OCI-LY7 (cell line): ENCODE data around the gene VTI1A. TPM values are rescaled to one million over a fixed set of nuclear protein-coding genes. Genes with fewer than 3 reads are reported as not detected.

Experiments used
- BruUV-seq: library from RNA; stranded (reverse); fragments of 400-500 nt; replicated peaks from 2 replicates; lab custom pipeline; 2021; lab: Mats Ljungman, UMichigan
- CTCF ChIA-PET: fragments of 300-600 bp; sonication (Branson Sonifier 250); formaldehyde crosslinking; loops from one replicate; lab custom pipeline; 2022; ENCODE audit warnings: antibody characterized with exemption; ENCODE audit not compliant: unreplicated experiment; lab: Charles Lee
- POLR2A ChIA-PET: fragments of 300-600 bp; sonication (Branson Sonifier 250); formaldehyde crosslinking; loops from one replicate; lab custom pipeline; 2022; ENCODE audit warnings: antibody characterized with exemption; lab: Charles Lee
- DNase-seq: peaks from one replicate; pipeline ENCODE4 v3.0.0-alpha.2; 2015; ENCODE audit warnings: low spot score
- H2AFZ ChIP-seq: fragments of 200-600 bp; sonication (generic), shearing (Covaris generic); 2 replicates; pipeline ENCODE4 v1.6.1; 2014; ENCODE audit warnings: mild to moderate bottlenecking, antibody characterized with exemption, low read length, moderate library complexity
- H3K27ac ChIP-seq: fragments of 200-600 bp; sonication (generic); 2 replicates; pipeline ENCODE4 v1.5.1; 2014; ENCODE audit warnings: mixed run types, low read depth, mild to moderate bottlenecking, moderate library complexity, low read length, inconsistent platforms; ENCODE audit not compliant: poor library complexity, severe bottlenecking
- H3K36me3 ChIP-seq: fragments of 200-600 bp; sonication (generic); 2 replicates; pipeline ENCODE4 v1.6.1; 2014; ENCODE audit warnings: mild to moderate bottlenecking, antibody characterized with exemption, low read length, moderate library complexity, mixed read lengths; ENCODE audit not compliant: insufficient read depth
- H3K4me1 ChIP-seq: fragments of 200-600 bp; sonication (generic); 2 replicates; pipeline ENCODE4 v1.5.1; 2014; ENCODE audit warnings: mild to moderate bottlenecking, low read length; ENCODE audit not compliant: insufficient read depth, poor library complexity, severe bottlenecking
- H3K4me2 ChIP-seq: fragments of 200-600 bp; sonication (generic); 2 replicates; pipeline ENCODE4 v1.6.1; 2014; ENCODE audit warnings: mild to moderate bottlenecking, low read length
- H3K4me3 ChIP-seq: fragments of 200-600 bp; sonication (generic); 2 replicates; pipeline ENCODE4 v1.5.1; 2014; ENCODE audit warnings: mild to moderate bottlenecking, low read depth, low read length; ENCODE audit not compliant: poor library complexity, severe bottlenecking
- H3K79me2 ChIP-seq: fragments of 200-600 bp; sonication (generic); 2 replicates; pipeline ENCODE4 v1.6.1; 2016; ENCODE audit warnings: low read depth, mild to moderate bottlenecking, low read length, moderate library complexity, mixed read lengths; ENCODE audit not compliant: insufficient read depth
- H3K9me2 ChIP-seq: fragments of 200-600 bp; sonication (generic); 2 replicates; pipeline ENCODE4 v1.6.1; 2016; ENCODE audit warnings: mild to moderate bottlenecking, low read length, mixed read lengths; ENCODE audit not compliant: insufficient read depth
- H3K9me3 ChIP-seq: fragments of 200-600 bp; sonication (generic); 2 replicates; pipeline ENCODE4 v1.6.1; 2014; ENCODE audit warnings: mild to moderate bottlenecking, mixed run types, low read length, mixed read lengths
- H4K20me1 ChIP-seq: fragments of 200-600 bp; sonication (generic); 2 replicates; pipeline ENCODE4 v1.6.1; 2014; ENCODE audit warnings: mild to moderate bottlenecking, antibody characterized with exemption, low read length, moderate library complexity, mixed read lengths; ENCODE audit not compliant: insufficient read depth
- CTCF ChIP-seq: fragments of 200-600 bp; sonication (generic); conservative IDR thresholded peaks from 2 replicates; pipeline ENCODE4 v1.5.1; 2014; ENCODE audit warnings: mild to moderate bottlenecking, antibody characterized with exemption, low read length, moderate library complexity, mixed read lengths
- EZH2phosphoT487 ChIP-seq: fragments of 200-600 bp; sonication (generic); IDR thresholded peaks from 2 replicates; pipeline ENCODE4 v1.6.1; 2018; ENCODE audit warnings: low read depth, borderline replicate concordance, mild to moderate bottlenecking, mixed run types, antibody characterized with exemption, low read length, moderate library complexity, mixed read lengths
- intact Hi-C: fragments of 100-400 bp; cut with micrococcal nuclease; formaldehyde crosslinking; loops from one replicate; pipeline ENCODE4 v1.10.0; 2022; ENCODE audit not compliant: unreplicated experiment
- total RNA-seq, 2 experiments: library from RNA; depleted of rRNA in 1 of 2; stranded (reverse); fragments of >200 nt in 1 of 2; shearing (Covaris generic) in 1 of 2; gene quantifications; 2 replicates each; pipeline ENCODE4 v1.2.3, GENCODE V29; 2014 to 2022

The VTI1A gene
- total RNA-seq, 2 experiments from 2014 or later, result 39.4 to 45.2 TPM

GRCh38 chr10:112407696-112408095 is 39.3 kb upstream of the VTI1A start:
- no TSS peak for BruUV-seq
- intact Hi-C loops, result no loop called here
- Histone ChIP-seq H3K27ac (no peak overlapping the region), H3K4me2 (no peak overlapping the region), H3K36me3 (peaks cover 82% of the 10 kb centered on the region), H4K20me1 (no peaks in the 10 kb centered on the region), H3K4me1 (no peaks in the 10 kb centered on the region), H2AFZ (no peak overlapping the region), H3K9me2 (no peaks in the 10 kb centered on the region), H3K9me3 (peaks cover 5% of the 10 kb centered on the region; the same call in 1 of the 2 replicates), H3K4me3 (no peak overlapping the region), H3K79me2 (no peaks in the 10 kb centered on the region)
- DNase-seq, result no peak
- ChIA-PET POLR2A (interaction anchor here (0.7 kb wide), 1 partner anchor 13 kb away, joined by 3 read pairs; no protein-coding TSS in a partner anchor), CTCF (no interaction called here)
- TF ChIP-seq EZH2phosphoT487 (no peak), CTCF (no peak)

- CTCF ChIA-PET, result no interaction called here
- Histone ChIP-seq H3K27ac (no peak overlapping the region), H3K4me2 (no peak overlapping the region), H3K36me3 (peaks cover 77% of the 10 kb centered on the region), H2AFZ (no peak overlapping the region), H4K20me1 (no peaks in the 10 kb centered on the region), H3K79me2 (no peaks in the 10 kb centered on the region), H3K4me1 (no peaks in the 10 kb centered on the region), H3K4me3 (no peak overlapping the region), H3K9me2 (no peaks in the 10 kb centered on the region), H3K9me3 (peaks cover 5% of the 10 kb centered on the region; the same call in 1 of the 2 replicates)
- DNase-seq, result no peak
- intact Hi-C loops, result no loop called here
- POLR2A ChIA-PET, result interaction anchor here (0.8 to 1.1 kb wide), 3 partner anchors 8 to 51 kb away, joined by 3 to 5 read pairs (median 3); no protein-coding TSS in a partner anchor
- TF ChIP-seq CTCF, result no peak
- TF ChIP-seq EZH2phosphoT487, result no peak
- BruUV-seq, result no TSS peak
Measured at GRCh38 chr10:112409299-112409698, 37.7 kb upstream of the VTI1A start.

- no peaks in the 10 kb centered on the region for H3K9me2 ChIP-seq
- CTCF ChIA-PET, result no interaction called here
- H2AFZ ChIP-seq, result no peak overlapping the region
- intact Hi-C loops, result no loop called here
- H3K79me2 ChIP-seq, result no peaks in the 10 kb centered on the region
- peaks cover 76% of the 10 kb centered on the region for H3K36me3 ChIP-seq
- H3K27ac ChIP-seq, result no peak overlapping the region
- no peak for TF ChIP-seq CTCF
- TF ChIP-seq EZH2phosphoT487, result no peak
- peaks cover 5% of the 10 kb centered on the region; the same call in 1 of the 2 replicates for H3K9me3 ChIP-seq
- POLR2A ChIA-PET, result interaction anchor here (0.7 to 1.1 kb wide), 4 partner anchors 9 to 51 kb away, joined by 3 to 5 read pairs (median 3); no protein-coding TSS in a partner anchor
- no peaks in the 10 kb centered on the region for H3K4me1 ChIP-seq
- no peak overlapping the region for H3K4me2 ChIP-seq
- H4K20me1 ChIP-seq, result no peaks in the 10 kb centered on the region
- no peak overlapping the region for H3K4me3 ChIP-seq
- no TSS peak for BruUV-seq
- no peak for DNase-seq
Measured at GRCh38 chr10:112409755-112410154, 37.3 kb upstream of the VTI1A start.
